GM19351 (cell line): ENCODE data around the gene POLRMT.
"Not testable (repeated sequence)": the region's sequence is repeated elsewhere in the genome, so short reads cannot be mapped to it uniquely, and the experiment has no call there.

Source experiments
- ATAC-seq: cut with Tn5 transposase; IDR thresholded peaks from one replicate; pipeline ENCODE4 v1.9.1; 2021; ENCODE audit warnings: mild to moderate bottlenecking, moderate library complexity; ENCODE audit not compliant: unreplicated experiment

Gene POLRMT

DNA sequence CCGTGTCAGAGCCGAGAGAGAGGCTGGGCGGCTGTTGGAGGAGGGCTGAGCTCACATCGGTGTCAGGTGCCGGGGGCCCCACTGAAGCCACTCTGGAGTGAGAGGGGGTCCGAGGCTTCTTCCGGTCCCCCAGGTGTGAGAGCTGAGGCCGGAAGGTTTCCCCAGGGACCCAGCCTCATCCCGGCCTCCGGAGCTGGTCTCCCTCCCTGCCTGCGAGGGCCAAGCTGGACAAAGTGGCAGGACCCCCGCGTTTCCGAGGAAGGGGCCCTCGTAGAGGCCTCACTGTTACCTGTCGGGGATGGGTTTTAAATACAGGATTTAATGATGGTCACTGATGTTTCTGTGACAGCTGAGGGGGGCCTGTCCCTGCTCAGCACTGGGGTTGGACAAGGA lies 37.1 kb downstream of the POLRMT start:
- no peak for ATAC-seq

DNA sequence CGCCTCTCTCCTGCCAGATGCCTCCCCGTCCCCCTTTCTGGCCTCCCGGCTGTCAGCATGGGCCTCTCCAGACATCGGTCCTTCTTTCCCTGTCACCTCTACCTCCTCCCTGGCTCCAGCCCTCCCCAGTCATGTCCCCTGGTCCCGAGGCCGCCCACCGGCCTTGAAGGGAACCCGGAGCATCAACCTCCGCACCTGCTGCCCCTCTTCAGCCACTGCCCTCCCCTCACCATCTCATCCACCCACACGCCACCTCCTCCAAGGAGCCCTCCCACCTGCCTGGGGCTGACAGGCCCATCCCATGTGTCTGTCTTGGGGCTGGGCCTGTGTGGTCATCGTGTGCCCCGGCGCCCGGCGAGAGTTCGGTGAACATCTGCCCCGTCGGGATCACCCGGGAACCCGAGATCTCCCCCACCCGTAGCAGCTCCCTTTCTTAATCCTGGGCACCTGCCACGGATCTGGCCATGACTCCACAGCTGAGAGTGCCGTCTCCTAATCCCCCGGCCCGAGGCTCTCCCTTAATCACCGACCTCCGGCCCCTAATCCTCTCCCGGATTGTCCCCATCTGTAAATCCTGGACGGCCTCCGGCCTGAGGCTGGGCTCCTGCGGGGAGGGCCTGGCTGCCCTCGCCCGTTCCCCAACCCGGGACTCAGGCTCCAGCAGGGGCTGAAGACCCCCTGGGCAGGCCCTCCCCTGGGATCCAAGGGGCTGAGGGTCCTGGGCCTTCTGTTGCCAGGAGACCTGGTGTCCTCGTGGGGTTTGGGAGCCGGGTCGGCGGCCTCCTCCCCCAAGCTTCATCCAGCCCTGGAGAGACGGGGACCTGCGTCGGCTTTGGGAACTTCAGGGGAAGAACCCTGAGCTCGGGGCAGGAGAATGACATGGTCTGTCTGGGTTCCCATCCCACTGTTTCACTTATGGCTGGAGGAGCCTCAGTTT lies 37.7 kb downstream of the POLRMT start:
- no peak for ATAC-seq

- ATAC-seq, result no peak
Observed at GRCh38 chr19:594265-594870, 39.0 kb downstream of the POLRMT start.

DNA sequence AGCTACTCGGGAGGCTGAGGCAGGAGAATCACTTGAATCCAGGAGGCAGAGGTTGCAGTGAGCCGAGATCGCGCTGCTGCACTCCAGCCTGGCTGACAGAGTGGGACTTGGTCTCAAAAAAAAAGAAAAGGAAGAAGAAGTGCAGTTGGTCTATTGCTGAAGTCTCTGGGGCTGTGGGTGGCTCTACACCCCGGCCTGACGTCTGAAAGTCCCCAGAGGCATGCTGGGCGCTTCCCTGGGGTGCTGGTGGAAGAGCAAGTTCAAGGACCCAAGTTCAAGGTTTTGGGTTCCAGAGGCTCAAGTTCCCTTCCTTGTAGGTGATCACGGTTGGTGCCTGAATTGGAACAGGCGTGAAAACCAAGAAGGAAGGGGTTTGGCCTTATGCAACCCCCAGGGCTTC lies 39.8 kb downstream of the POLRMT start:
- ATAC-seq, result no peak

GRCh38 chr19:593055-593454 lies 40.3 kb downstream of the POLRMT start:
- ATAC-seq, result no peak

DNA sequence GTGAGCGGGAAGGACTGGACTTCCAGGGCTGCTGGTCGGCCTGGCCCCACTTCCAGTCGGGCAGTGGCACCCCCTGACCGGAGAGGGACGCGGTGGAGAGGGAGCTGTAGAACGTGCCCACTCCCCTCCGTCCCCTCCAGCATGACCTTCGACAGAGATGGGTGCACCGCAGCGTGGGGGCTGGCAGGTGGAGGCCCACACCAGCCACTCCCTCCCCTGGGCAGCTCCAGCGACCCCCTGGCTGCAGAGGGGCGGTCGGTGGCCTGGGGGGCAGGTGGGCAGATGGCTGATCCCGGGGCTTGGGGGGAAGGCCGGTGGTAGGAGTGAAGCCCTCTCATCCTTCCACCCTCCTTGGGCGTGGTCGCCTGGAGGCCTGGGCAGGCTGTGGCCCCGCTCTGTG lies 41.2 kb downstream of the POLRMT start:
- no peak for ATAC-seq

- no peak for ATAC-seq
Observed at GRCh38 chr19:591099-591958, 42.0 kb downstream of the POLRMT start.

DNA sequence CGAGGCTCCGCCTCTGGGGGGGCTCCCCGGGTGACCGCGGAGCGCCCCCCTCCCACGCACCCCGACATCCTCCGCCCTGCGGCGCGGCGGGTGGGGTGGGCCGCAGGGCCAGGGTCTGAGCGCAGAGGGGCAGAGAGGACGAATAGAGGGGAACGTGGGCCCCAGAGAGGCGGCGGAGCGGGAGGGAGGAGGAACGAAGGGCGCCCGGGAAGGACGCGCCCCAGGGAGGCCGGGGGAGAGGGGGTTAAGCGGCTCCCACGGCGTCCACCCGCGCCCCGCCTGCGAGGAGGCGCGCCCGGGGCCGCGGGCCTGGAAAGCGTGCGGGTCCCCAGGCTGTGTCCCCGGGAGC lies 42.6 kb downstream of the POLRMT start:
- no peak for ATAC-seq

GRCh38 chr19:590396-590745 lies 43.0 kb downstream of the POLRMT start:
- no peak for ATAC-seq

DNA sequence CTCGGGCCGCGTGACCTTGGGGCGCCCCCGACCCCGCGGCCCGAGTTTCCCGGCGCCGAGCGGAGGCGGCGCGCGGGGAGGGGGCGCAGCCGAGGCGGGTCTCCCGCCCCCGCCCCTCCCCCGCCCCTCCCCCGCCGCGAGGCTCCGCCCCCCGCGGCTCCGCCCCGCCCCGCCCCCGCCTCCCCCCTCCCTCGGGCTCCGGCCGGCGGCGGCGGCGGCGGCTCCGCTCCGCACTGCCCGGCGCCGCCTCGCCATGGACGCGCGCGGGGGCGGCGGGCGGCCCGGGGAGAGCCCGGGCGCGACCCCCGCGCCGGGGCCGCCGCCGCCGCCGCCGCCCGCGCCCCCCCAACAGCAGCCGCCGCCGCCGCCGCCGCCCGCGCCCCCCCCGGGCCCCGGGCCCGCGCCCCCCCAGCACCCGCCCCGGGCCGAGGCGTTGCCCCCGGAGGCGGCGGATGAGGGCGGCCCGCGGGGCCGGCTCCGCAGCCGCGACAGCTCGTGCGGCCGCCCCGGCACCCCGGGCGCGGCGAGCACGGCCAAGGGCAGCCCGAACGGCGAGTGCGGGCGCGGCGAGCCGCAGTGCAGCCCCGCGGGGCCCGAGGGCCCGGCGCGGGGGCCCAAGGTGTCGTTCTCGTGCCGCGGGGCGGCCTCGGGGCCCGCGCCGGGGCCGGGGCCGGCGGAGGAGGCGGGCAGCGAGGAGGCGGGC lies 43.5 kb downstream of the POLRMT start, which contains the start of gene HCN2:
Gene HCN2, plus strand, starts transcription at position 189 of the 703 bp plus-strand sequence. Its CDS starts 65 bp downstream, at position 254.
- no peak for ATAC-seq

- ATAC-seq, result no peak
Observed at GRCh38 chr19:588741-589692, 44.3 kb downstream of the POLRMT start.

GRCh38 chr19:588093-588740 lies 45.1 kb downstream of the POLRMT start:
- ATAC-seq, result no peak

DNA sequence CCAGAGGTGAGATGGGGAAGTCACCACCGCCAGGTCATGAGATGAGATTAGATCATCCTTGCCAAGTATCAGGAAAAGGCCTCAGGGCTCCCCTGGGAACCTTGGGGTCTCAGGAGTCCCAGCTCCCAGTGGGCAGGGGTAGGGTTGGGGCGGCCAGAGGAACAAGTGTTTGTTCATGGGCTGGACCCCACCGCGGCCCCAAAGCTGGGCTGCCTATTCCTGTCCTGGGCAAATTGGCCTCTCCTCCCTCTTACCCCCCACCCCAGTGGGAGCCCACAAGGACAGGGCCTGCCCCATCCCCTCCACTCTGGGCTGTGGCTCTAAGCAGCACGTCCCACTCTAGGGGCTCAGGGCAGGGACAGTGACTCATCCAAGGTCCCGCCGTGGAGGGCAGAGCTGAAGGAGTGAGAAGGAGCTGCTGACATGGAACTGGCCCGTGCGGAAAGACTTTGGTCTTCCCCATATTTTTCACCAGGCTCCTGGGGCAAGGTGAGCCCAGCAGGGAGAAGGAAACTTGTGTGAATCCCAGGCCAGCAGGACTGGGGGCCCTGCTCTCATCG lies 47.7 kb downstream of the POLRMT start:
- no peak for ATAC-seq

DNA sequence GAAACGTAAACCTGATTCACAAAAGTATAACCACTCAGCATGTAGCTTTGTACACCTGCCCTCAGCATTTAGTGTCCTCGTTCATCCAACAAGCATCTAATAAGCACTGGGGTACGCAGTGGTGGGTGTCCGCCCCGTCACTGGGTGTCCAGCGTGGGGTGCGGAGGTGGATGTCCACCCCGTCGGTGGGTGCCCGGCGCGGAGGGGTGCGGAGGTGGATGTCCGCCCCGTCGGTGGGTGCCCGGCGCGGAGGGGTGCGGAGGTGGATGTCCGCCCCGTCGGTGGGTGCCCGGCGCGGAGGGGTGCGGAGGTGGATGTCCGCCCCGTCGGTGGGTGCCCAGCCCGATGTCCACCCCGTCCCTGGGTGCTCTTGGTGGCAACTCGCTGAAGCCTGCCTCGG lies 48.2 kb downstream of the POLRMT start:
- not testable (repeated sequence) for ATAC-seq

DNA sequence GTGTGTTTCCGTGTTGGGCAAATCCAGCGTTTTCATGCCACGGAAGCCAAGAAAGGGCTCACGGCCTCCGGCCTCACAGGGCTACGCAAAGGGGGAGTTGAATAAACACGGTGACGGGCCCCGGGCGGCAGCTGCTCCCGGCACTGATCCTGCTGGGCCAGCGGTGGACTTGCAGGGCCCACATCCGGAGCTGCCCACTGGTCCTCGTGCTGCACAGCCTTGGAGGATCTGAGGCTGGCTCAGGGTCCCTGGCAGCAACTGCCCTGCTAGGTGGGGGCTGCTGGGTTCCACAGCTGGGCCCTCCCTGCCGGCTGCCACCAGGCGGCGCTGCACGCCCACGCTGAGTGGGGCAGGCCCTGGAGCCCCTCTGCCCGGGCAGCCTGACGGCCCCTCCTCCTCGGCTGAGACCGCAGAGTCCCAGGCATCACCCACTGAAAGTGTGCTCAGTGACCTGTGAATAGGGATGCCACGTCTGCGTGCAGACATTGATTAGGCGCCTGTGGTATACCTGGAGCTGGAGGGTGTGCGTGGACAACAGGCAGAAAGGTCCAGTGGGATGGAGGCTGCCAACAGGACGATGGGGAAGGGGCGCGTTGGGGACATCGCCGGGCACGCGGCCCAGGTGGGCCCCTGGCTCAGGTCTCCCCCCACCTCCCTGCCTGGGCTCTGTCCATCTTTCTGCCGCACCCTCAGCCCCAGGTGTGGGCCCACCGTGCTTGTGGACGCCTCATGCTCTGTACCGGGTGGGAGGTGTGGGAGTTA lies 48.9 kb downstream of the POLRMT start:
- ATAC-seq, result no peak

- ATAC-seq, result no peak
Observed at GRCh38 chr19:583968-584239, 49.4 kb downstream of the POLRMT start.

- no peak for ATAC-seq
Observed at GRCh38 chr19:583198-583967, 50.0 kb downstream of the POLRMT start.
